Measurements from ENCODE around the gene EPB41L5. TPM values are rescaled to one million over a fixed set of nuclear protein-coding genes. Genes with fewer than 3 reads are reported as not detected.

The EPB41L5 gene
- total and polyA plus RNA-seq, 10 of the 15 experiments (the other 5 are each of a cell fraction or from before 2014, with no cell fraction given) = 2.1 to 20.4 (median 8.2) TPM

- Histone ChIP-seq H2AFZ (ENCODE audit: control insufficient read depth, low read depth, low read length) (no peak overlapping the region), H3K9me3 (replicated peaks; ENCODE audit: control insufficient read depth, insufficient read depth, low read length) (no peaks in the 10 kb centered on the region), H3K36me3 (ENCODE audit: control insufficient read depth in 2 of 2, insufficient read depth in 2 of 2, low read length in 1 of 2) (no peaks in the 10 kb centered on the region), H3K9ac (ENCODE audit: control insufficient read depth, insufficient read depth, low read length) (no peak overlapping the region), H3K4me2 (ENCODE audit: control insufficient read depth, insufficient read depth) (no peak overlapping the region), H4K20me1 (ENCODE audit: control insufficient read depth, insufficient read depth) (no peaks in the 10 kb centered on the region), H3K4me3 (no peak overlapping the region), H3K27me3 (replicated peaks in 1 of 2; ENCODE audit: control insufficient read depth in 2 of 2, insufficient read depth in 2 of 2, low read length in 1 of 2) (no peaks in the 10 kb centered on the region), H3K27ac (ENCODE audit: control insufficient read depth, insufficient read depth) (no peak overlapping the region), H3K4me1 (ENCODE audit: control insufficient read depth, insufficient read depth, low read length) (peaks cover 11% of the 10 kb centered on the region), H3K79me2 (ENCODE audit: control insufficient read depth, insufficient read depth, low read length) (no peaks in the 10 kb centered on the region)
- no TSS peak for BruUV-seq (replicated peaks)
- CTCF ChIA-PET = interaction anchor here (1.3 to 6.1 kb wide), 2 partner anchors 33 to 103 kb away, joined by 4 to 63 read pairs; no protein-coding TSS in a partner anchor
- ATAC-seq (no peak), DNase-seq (ENCODE audit: low read depth, low spot score) (no peak), FAIRE-seq (no peak)
- POLR2A ChIA-PET = no interaction called here
- intact Hi-C loops (cut with micrococcal nuclease; ENCODE audit: unreplicated experiment) (no loop called here), in situ Hi-C loops (cut with MboI) (loop anchor here (25.0 kb wide), 1 partner anchor 479 kb away; no protein-coding TSS in a partner anchor)
- SMC1A ChIA-PET (ENCODE audit: uncharacterized antibody, unreplicated experiment) = interaction anchor here (0.8 to 1.8 kb wide), 4 partner anchors 10 to 472 kb away, joined by 3 to 5 read pairs (median 4); no protein-coding TSS in a partner anchor
- RAD21 ChIA-PET (ENCODE audit: unreplicated experiment) = interaction anchor here (6.3 kb wide), 1 partner anchor 104 kb away, joined by 50 read pairs; no protein-coding TSS in a partner anchor
- TF ChIP-seq NFIC (IDR thresholded peaks at IDR 0.05; ENCODE audit: low read depth, low read length) = no peak
- TF ChIP-seq REST (IDR thresholded peaks at IDR 0.05; ENCODE audit: low read depth, low read length) = no peak
- WGBS (ENCODE audit: insufficient coverage, insufficient replicate concordance, low lambda C conversion rate, missing lambda C conversion rate) = 74% methylated on average over 10 of the region's 10 CpGs
These were observed 195.8 kb downstream of the EPB41L5 start for GRCh38 chr2:120208381-120209353.

Data from GM12878 (cell line).